Colon (tissue), 2 donors: ENCODE measurements around the gene RNF224.
"Not testable (repeated sequence)": the region's sequence is repeated elsewhere in the genome, so short reads cannot be mapped to it uniquely, and the experiment has no call there.

Experiments used
- FAIRE-seq: peaks from 2 replicates; lab custom pipeline; 2012; peaks lifted over from hg19 to GRCh38; lab: Jason Lieb, UNC
- donor health status: control.
- donor health status: control.

The RNF224 gene

GRCh38 chr9:137254624-137255447 is 27.5 kb downstream of the RNF224 start, which contains the start of gene NELFB:
TSS of gene NELFB (plus strand) at chr9:137255327.
- FAIRE-seq: no peak

GRCh38 chr9:137255448-137256114 is 28.3 kb downstream of the RNF224 start:
- FAIRE-seq: no peak

GRCh38 chr9:137256362-137256761 is 29.1 kb downstream of the RNF224 start:
- FAIRE-seq: no peak

GRCh38 chr9:137256856-137257255 is 29.6 kb downstream of the RNF224 start:
- FAIRE-seq: no peak

GRCh38 chr9:137262173-137262908 is 35.0 kb downstream of the RNF224 start:
- not testable (repeated sequence) for FAIRE-seq

GRCh38 chr9:137262909-137263285 is 35.6 kb downstream of the RNF224 start:
- no peak for FAIRE-seq

- no peak for FAIRE-seq
These were observed 36.2 kb downstream of the RNF224 start for GRCh38 chr9:137263506-137263905.

- no peak for FAIRE-seq
These were observed 36.8 kb downstream of the RNF224 start for GRCh38 chr9:137264067-137264466.

- FAIRE-seq: no peak
These were observed 38.3 kb downstream of the RNF224 start for GRCh38 chr9:137265496-137266161.

GRCh38 chr9:137266162-137266527 is 38.8 kb downstream of the RNF224 start:
- FAIRE-seq: no peak

GRCh38 chr9:137266585-137267453 is 39.5 kb downstream of the RNF224 start:
- no peak for FAIRE-seq

- FAIRE-seq: no peak
These were observed 40.6 kb downstream of the RNF224 start for GRCh38 chr9:137267933-137268355.

GRCh38 chr9:137268538-137269201 is 41.4 kb downstream of the RNF224 start:
- FAIRE-seq: no peak

- FAIRE-seq: no peak
These were observed 42.0 kb downstream of the RNF224 start for GRCh38 chr9:137269231-137269772.

- FAIRE-seq: no peak
These were observed 43.8 kb downstream of the RNF224 start for GRCh38 chr9:137270929-137271695.

GRCh38 chr9:137271696-137272076 is 44.4 kb downstream of the RNF224 start:
- no peak for FAIRE-seq

- no peak for FAIRE-seq
These were observed 45.2 kb downstream of the RNF224 start for GRCh38 chr9:137272241-137273094.

- no peak for FAIRE-seq
These were observed 45.8 kb downstream of the RNF224 start for GRCh38 chr9:137273095-137273490.
